B cell (primary cell): ENCODE data around the gene VPS25.

Experiments used
- EZH2 ChIP-seq: IDR thresholded peaks from 2 replicates; pipeline ENCODE4 v1.6.1; 2012; ENCODE audit warnings: borderline replicate concordance, low read depth, mild to moderate bottlenecking, moderate library complexity, low read length; ENCODE audit not compliant: insufficient read depth, poor library complexity, severe bottlenecking
- TF ChIP-seq, protein P1 (sequence below): fragments of 200-600 bp; IDR thresholded peaks from one replicate; pipeline ENCODE4 v1.8.0; 2022; ENCODE audit warnings: antibody characterized with exemption, mild to moderate bottlenecking

DNA sequence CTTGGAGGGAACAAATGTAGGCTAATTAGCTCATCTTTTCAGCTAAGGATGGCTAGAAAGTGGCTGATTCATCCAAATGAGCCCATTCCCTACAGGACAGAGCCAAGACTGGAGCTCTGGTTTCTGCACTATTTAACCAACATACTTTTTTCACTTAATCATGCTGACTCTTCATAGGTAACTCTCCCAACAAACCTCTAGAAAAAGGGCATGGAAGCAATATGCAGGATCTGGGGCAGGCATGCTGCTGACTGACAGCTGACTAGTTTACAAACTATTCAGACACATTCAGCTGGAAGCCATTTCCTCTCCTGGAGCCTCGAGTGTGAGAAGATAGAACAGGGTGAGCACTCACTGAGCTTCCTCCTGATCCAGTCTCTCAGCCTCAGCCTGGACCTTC, 44.6 kb downstream of the VPS25 start:
- TF ChIP-seq, protein P1, sequence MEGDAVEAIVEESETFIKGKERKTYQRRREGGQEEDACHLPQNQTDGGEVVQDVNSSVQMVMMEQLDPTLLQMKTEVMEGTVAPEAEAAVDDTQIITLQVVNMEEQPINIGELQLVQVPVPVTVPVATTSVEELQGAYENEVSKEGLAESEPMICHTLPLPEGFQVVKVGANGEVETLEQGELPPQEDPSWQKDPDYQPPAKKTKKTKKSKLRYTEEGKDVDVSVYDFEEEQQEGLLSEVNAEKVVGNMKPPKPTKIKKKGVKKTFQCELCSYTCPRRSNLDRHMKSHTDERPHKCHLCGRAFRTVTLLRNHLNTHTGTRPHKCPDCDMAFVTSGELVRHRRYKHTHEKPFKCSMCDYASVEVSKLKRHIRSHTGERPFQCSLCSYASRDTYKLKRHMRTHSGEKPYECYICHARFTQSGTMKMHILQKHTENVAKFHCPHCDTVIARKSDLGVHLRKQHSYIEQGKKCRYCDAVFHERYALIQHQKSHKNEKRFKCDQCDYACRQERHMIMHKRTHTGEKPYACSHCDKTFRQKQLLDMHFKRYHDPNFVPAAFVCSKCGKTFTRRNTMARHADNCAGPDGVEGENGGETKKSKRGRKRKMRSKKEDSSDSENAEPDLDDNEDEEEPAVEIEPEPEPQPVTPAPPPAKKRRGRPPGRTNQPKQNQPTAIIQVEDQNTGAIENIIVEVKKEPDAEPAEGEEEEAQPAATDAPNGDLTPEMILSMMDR = no peak
- TF ChIP-seq EZH2 = no peak
